HG03442 (cell line): ENCODE data around the gene VPS9D1.
"Not testable (repeated sequence)": the region's sequence is repeated elsewhere in the genome, so short reads cannot be mapped to it uniquely, and the experiment has no call there.

Experiments used
- ATAC-seq: cut with Tn5 transposase; IDR thresholded peaks from one replicate; pipeline ENCODE4 v1.9.1; 2021; ENCODE audit warnings: mild to moderate bottlenecking, moderate library complexity; ENCODE audit not compliant: unreplicated experiment

Gene VPS9D1

GRCh38 chr16:89668790-89669158 is 51.9 kb downstream of the VPS9D1 start:
- no peak for ATAC-seq

- no peak for ATAC-seq
Measured at GRCh38 chr16:89667633-89668032, 53.1 kb downstream of the VPS9D1 start.

GRCh38 chr16:89667000-89667399 is 53.7 kb downstream of the VPS9D1 start:
- not testable (repeated sequence) for ATAC-seq

- ATAC-seq: not testable (repeated sequence)
Measured at GRCh38 chr16:89664238-89664637, 56.5 kb downstream of the VPS9D1 start.

GRCh38 chr16:89661215-89661614 is 59.5 kb downstream of the VPS9D1 start:
- no peak for ATAC-seq

GRCh38 chr16:89660146-89660545 is 60.6 kb downstream of the VPS9D1 start:
- no peak for ATAC-seq

- no peak for ATAC-seq
Measured at GRCh38 chr16:89658221-89658879, 62.3 kb downstream of the VPS9D1 start.

- peak; percentile 84 for ATAC-seq
Measured at GRCh38 chr16:89657442-89658220, 63.1 kb downstream of the VPS9D1 start, which contains the start of the genes CHMP1A and SPATA33. Gene CHMP1A, minus strand, starts transcription at chr16:89657708. Its CDS starts 120 bp downstream, at chr16:89657588. Gene SPATA33, plus strand, starts transcription at chr16:89657836. Its CDS starts 76 bp downstream, at chr16:89657912.
